ENCODE measurements around the gene LRBA.

The LRBA gene

DNA sequence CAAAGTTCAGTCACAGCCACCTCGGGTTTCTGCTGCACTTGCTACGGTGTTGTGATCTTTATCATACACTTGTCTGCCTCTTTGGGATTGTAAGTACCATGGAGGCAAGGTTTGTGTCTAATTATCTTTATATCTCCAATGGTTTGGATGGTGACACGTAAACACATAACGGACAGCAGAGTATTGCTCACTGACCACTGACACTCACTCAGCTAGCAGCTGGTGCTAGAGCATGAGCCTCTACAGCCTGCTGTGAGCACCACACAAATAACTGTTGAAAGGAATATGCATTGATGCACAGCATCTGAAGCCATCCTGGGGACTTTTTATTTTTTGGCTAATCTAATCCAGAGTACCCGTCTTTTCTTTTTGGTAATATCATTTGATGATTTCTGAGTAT lies 780.8 kb downstream of the LRBA start:
- no peak for FAIRE-seq

DNA sequence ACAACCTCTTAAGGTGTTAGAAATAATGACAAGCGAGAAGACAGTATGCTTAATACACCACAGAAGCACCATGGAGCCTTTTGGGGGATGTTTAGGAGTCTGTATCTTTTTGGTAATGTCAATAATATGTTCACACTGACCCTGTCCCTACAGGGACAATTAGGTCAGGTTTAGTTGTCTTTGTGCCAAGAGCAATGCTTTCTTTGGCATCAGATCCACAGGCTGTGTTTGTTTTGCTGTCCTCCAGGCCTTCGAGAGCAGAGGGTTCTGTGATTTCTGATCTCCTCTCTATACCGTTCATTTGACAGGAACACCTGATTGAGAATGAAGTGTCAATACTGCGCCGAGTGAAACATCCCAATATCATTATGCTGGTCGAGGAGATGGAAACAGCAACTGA lies 783.1 kb downstream of the LRBA start:
- FAIRE-seq = no peak

DNA sequence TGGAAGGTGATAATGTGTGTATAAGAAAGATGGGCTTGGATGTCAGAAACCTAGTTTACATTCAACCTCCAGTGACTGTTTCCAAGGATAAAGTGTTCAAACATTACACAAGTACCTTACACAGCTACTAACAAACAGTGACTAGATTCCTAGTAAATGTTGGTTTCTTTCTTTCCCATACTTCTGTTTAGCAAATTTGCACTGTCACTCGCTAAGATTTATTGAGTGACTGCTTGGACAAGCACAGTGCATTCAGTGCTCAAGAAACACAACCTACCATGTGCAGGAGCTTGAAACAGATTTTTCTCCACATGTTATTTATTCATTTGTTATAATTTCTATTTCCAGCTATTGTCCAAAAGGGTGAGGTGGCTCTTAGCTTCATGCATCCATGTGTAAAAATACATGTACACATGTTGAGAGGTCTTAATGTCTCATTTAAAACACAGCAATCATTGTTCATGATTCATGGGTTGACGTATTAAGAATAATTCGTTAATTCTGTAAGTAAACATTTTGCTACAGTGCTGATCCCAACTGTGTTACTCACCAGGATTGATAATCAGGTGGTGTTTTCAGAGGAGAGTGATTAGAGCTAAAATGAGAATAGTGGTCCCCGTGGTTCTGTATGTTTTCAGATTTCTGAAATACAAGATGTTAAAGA lies 783.8 kb downstream of the LRBA start:
- no peak for FAIRE-seq

DNA sequence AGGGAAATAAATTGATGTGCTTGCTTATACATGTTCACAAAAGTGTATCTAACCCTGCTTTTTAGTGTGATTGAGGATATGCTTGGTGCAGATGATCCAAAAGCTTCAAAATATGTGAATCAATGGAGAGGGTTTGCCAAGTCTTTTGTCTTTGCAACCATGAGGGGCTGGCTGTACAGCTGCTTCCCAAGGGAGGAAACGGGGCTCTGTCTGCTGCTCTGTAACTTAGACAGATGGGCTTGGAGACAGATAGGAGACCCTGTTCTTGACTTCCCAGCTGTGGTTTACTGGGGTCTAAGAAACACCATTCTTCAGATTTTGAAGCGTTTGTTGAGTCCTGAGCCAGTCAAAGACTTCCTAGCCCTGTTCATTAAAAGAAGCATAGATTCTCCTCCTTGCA lies 784.5 kb downstream of the LRBA start:
- FAIRE-seq = no peak

DNA sequence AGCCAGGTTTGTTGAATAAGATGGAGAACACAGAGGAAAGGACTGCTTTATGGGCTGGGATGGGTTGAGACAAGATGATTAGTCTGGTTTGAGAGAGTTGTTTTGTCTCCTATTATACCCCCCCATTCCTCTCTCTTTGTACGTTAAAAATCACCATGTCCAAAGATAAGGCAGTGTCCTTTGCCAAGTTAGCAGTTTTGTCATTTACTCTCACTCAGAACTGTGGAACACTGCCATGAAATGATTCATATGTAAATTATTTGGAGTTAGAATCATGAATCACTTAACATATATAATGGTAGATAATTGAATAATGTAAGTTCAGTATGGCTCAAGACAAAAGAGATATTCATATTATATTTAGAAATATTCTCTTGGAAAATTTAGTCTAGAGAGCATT lies 785.6 kb downstream of the LRBA start:
- FAIRE-seq = no peak

DNA sequence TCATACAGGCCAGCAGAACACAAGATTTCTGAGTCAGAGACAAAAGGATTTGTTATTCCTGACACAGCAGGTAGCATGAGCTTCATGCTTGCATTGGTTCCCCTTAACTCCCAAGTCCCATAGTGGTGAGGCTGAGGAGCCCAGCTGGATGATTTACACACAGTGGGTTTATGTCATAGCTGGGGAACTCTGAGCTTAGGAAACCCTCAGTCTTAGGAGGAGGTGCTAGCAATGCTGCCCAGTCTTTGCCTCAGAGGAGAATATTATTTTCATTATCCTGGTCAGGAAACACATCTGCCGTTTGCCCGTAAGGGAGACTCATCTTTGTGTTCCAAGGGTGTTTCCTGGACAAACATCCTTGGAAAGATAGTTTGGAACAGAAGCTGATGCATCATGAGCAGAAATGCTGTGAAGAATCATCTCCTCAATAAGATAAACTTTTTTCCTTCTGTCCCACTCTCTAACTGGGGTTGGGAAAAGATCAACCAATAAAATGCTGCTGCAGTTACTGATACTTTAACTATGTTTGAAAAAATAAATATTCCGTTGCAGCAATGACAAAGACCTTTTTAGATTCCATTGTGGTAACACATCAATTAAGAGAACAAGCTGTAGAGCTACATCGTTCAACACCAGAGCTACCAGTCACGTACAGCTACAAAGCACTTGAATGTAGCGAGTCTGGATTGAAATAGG lies 790.0 kb downstream of the LRBA start:
- no peak for FAIRE-seq

DNA sequence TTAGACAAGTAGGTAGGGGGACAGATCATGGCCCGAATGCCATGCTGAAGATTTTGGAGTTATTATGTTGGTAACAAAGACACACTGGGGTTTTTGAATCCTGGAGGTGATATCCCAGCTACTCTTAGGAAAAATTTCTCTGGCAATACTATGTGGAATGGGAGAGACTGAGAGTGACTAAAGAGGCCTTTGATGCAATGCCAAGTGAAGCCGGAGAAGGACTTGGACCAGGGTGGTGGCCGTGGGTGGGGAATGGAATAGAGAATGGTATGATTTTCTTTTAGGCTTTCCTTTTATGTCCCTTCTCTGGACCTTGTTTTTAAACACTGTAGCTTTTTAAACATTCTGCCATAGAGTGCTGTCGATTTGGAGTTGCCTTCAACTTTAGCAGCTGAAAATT lies 795.2 kb downstream of the LRBA start:
- FAIRE-seq = no peak

DNA sequence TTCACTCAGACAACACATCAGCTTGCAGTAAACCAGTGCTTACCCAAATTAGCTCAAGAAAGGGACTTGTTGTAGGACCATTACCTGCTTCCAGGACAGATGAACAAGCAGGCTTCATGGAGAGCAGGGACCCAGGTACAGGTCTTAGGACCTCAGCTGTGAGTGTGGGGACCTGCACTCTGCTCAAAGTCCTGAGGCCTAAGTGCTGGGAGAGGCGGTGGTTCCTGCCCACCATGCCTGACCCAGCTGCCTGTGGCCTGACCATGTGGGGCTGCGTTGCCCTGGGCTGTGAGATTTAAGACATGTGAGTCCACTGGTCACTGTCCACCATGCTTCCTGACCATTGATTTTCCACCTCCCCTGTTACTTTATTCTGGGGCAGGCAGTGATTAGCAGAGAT lies 796.6 kb downstream of the LRBA start:
- no peak for FAIRE-seq

DNA sequence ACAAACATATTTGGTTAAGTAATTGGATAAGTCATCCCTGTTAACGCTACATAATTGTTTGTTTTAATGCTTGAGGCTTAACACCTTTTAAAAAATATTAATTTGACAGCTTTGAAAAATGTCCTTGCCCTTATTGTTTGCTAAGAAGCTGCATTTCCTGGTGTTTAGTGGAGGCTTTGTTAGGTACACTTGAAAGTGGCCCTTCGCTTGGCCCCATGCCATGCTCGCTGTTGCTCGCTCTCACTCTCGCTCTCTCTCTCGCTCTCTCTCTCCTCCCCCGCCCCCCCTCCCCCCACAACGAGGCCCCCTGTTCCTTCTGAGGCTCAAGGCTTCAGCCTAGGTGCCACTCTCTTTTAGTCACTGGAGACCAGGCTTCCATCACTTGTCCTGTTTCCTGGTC lies 797.3 kb downstream of the LRBA start:
- no peak for FAIRE-seq

DNA sequence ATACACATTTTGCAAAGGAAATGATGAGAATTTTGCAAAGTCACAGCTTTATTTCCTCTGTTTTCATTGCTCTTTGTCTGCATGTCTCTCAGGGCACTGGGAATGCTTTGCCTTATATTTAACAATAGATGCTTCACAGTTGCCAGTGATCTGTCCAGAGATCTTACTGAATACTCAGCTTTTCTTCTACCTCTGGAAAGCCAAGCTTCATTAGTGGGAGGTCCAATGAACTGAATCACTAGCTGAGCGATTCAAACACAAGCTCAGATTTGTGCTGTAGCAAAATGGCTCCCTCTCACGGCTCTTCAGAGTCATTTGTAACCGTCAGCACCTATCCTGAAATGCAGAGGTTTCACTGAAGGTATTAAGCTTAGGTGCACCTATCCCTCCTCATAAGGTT lies 797.9 kb downstream of the LRBA start:
- FAIRE-seq = no peak

DNA sequence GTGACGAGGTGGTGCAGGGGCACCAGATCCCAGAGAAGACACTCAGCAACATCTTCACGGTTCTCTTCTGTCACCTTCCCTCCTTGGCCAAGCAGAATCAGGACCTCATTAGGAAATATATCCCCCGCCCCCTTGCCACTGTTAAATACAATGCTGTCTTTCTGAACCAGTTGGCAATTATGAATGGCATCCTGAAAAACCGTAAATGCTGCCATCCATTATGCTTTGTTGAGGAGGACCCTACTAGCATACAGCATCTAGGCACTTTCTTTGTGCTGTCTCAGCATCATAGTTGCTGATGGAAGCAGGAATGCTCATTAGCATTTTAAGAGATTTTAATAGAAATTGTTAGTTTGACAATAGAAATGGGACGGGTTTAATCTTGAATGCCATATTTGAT lies 798.4 kb downstream of the LRBA start:
- no peak for FAIRE-seq

DNA sequence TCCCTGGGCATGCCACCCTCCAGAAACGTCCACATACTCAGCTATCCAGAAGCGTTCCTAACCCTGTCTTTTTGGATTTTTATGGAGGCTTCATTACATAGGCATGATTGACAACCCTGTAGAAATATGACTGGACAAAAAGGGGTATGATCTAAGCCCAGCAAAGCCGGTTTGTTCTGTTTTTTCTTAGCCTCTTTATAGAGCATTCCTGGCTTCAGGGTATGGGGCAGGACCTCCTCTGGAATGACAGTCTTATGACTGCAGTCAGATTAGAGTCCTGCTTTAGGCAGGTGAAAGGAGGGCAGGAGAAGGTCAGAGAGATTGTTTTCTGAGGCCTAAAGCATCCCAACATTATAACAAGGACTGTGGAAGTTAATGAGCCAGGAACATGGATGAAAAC lies 799.5 kb downstream of the LRBA start:
- no peak for FAIRE-seq

Data from colon (tissue), 2 donors.